Stimulated activated effector memory CD8-positive, alpha-beta T cell treated with anti-CD3 and anti-CD28 coated beads, Interleukin-12 subunit alpha, Interleukin-12 subunit beta, amount 100 ng/mL, for 72 hours (primary cell): ENCODE measurements around the gene ARF6.
"Not testable (repeated sequence)": the region's sequence is repeated elsewhere in the genome, so short reads cannot be mapped to it uniquely, and the experiment has no call there.

ENCODE experiments used
- ATAC-seq: fragments of 150-1000 bp; cut with Tn5 transposase; 2 replicates; pipeline ENCODE4 v1.10.0; 2021
- DNase-seq, 2 donors: peaks; one replicate each; pipeline ENCODE4 v3.0.0; 2021 to 2022; ENCODE audit warnings: low spot score in 2 of 2
- H3K27ac Mint-ChIP-seq: one replicate; pipeline ENCODE4 v1.8.0; 2022; ENCODE audit warnings: mild to moderate bottlenecking, mixed read lengths
- H3K36me3 Mint-ChIP-seq: one replicate; pipeline ENCODE4 v1.8.0; 2022; ENCODE audit warnings: mild to moderate bottlenecking, mixed read lengths
- H3K4me1 Mint-ChIP-seq: one replicate; pipeline ENCODE4 v1.8.0; 2022; ENCODE audit warnings: mixed read lengths
- H3K4me3 Mint-ChIP-seq: one replicate; pipeline ENCODE4 v1.8.0; 2022; ENCODE audit warnings: mild to moderate bottlenecking, mixed read lengths
- H3K9me3 Mint-ChIP-seq: one replicate; pipeline ENCODE4 v1.8.0; 2022; ENCODE audit warnings: mixed read lengths

ARF6 gene

DNA sequence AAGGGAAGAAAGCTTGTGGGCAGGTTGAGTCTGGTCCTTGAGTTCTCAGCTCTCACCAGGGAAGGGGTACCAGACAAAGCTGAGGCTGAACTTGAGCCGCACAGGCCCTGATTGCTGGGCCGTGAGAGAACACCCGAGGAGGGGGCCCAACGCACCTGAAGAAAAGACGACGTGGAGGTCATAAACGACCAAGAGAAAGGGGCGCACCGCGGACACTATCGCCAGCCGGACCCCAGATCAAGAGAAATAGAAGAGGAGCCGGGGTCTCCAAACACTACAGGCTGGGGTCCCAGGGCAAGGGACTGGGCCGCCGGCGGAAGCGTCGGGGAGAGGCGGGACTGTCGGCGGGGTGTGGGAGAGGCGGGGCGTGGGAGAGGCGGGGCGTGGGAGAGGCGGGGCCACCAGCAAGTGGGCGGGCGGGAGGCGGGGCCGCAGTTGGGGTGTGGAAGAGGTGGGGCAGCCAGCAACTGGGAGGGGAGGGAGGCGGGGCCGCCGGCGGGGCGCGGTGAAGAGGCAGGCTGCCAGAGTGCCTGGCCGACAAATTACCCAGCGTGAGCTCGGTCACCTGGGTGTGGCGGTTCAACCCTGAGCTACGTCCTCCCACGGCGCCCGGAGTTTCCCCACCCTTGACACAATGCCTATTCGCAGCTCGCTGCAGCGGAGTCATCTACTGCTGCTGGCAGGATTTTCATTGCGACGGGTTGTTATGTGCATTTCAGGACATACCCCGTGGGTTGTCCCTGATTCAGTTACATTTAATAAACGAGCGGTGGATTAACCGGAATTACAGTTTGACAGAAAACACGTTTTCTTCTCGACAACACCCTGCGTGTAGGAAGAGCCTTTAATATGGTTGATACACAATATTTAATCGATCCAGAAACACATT, 24.8 kb upstream of the ARF6 start:
- peaks cover 41% of the 10 kb centered on the region for H3K4me1 Mint-ChIP-seq
- H3K4me3 Mint-ChIP-seq, result peak overlapping the region; percentile 93
- H3K27ac Mint-ChIP-seq, result peak overlapping the region; percentile 97
- DNase-seq, result peak; percentile 81 to 96
- peak; percentile 95 for ATAC-seq
- peaks cover 23% of the 10 kb centered on the region for H3K36me3 Mint-ChIP-seq
- no peaks in the 10 kb centered on the region for H3K9me3 Mint-ChIP-seq

DNA sequence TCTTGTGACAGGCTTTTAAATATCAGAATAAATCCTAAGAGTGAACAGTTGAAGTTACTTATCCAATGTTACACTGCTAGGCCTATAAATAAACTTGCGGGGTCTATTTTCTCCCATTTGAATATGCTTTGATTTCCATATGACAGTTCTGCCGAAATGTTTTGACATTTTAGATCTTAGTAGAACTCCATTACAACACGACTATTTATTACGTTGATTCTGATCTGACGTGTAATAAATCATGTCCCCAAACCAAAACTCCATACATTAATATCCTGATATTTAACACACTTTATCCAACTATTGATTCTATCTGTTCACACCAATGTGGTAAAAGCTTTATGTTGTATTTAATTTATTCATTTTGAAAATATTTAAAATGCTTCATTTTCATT, 24.2 kb upstream of the ARF6 start:
- DNase-seq (no peak), ATAC-seq (no peak)
- peaks cover 38% of the 10 kb centered on the region for H3K4me1 Mint-ChIP-seq
- peak overlapping the region; percentile 93 for H3K4me3 Mint-ChIP-seq
- H3K27ac Mint-ChIP-seq, result peak overlapping the region; percentile 97
- H3K9me3 Mint-ChIP-seq, result no peaks in the 10 kb centered on the region
- H3K36me3 Mint-ChIP-seq, result peaks cover 23% of the 10 kb centered on the region

- peaks cover 38% of the 10 kb centered on the region for H3K4me1 Mint-ChIP-seq
- H3K4me3 Mint-ChIP-seq, result no peak overlapping the region
- H3K9me3 Mint-ChIP-seq, result no peaks in the 10 kb centered on the region
- no peak for ATAC-seq
- DNase-seq, result no peak
- H3K27ac Mint-ChIP-seq, result no peak overlapping the region
- H3K36me3 Mint-ChIP-seq, result peaks cover 23% of the 10 kb centered on the region
These were observed 22.0 kb upstream of the ARF6 start for GRCh38 chr14:49870908-49871307.

- H3K4me3 Mint-ChIP-seq, DNase-seq, ATAC-seq, H3K9me3 Mint-ChIP-seq, H3K27ac Mint-ChIP-seq: not testable (repeated sequence)
- peaks cover 11% of the 10 kb centered on the region for H3K36me3 Mint-ChIP-seq
- H3K4me1 Mint-ChIP-seq, result peaks cover 28% of the 10 kb centered on the region
These were observed 19.3 kb upstream of the ARF6 start for GRCh38 chr14:49873548-49873947.

DNA sequence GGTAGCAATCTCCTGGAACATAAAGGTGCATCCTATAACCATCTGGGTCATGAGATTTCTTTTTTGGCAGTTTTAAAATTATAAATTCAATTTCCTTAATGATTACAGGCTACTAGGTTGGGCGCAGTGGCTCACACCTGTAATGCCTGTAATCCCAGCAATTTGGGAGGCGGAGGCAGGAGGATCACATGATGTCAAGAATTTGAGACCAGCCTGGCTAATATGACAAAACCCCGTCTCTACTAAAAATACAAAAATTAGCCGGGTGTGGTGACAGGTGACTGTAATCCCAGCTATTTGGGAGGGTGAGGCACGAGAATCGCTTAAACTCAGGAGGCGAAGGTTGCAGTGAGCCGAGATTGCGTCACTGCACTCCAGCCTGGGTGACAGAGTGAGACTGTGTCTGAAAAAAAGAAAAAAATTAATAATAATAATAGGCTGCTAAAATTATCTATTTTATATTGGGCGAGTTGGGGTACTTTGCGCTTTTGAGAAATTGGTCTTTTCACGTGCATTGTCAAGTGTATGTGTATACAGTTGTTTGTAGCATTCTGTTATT, 17.2 kb upstream of the ARF6 start:
- Mint-ChIP-seq H3K27ac (no peak overlapping the region), H3K4me3 (no peak overlapping the region)
- no peak for ATAC-seq

GRCh38 chr14:49876563-49877127, 16.2 kb upstream of the ARF6 start:
- DNase-seq (no peak), ATAC-seq (no peak)
- no peak overlapping the region for H3K4me3 Mint-ChIP-seq
- no peaks in the 10 kb centered on the region for H3K36me3 Mint-ChIP-seq
- H3K4me1 Mint-ChIP-seq, result peaks cover 30% of the 10 kb centered on the region
- no peak overlapping the region for H3K27ac Mint-ChIP-seq
- H3K9me3 Mint-ChIP-seq, result no peaks in the 10 kb centered on the region

More for the DNA sequence above, 17.2 kb upstream of the ARF6 start:
- peak in 1 of 2 donors; percentile 26 for DNase-seq
- Mint-ChIP-seq H3K4me1 (peaks cover 26% of the 10 kb centered on the region), H3K36me3 (no peaks in the 10 kb centered on the region), H3K9me3 (no peaks in the 10 kb centered on the region)

DNA sequence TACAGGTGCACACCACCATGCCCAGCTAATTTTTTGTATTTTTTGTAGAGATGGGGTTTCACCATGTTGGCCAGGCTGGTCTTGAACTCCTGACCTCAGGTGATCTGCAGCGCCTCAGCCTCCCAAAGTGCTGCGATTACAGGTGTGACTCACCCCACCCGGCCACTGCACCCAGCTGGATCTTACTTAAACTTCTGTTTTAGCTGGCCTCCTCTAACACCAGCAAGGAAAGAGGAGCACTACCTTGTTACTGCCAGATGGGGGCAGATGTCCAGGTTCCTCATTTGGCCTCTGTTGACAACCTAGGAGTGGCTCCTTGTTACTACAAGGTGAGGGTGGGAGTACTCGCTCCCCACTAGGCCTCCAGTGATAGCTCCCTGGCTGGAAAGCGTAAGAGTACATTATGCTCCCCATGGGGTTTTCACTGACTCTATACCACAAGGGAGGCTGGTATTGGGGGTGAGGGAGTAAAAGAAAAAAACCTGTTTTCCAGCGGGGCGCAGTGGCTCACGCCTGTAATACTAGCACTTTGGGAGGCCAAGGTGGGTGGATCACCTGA, 13.2 kb upstream of the ARF6 start:
- peak in 1 of 2 donors; percentile 75 for DNase-seq
- no peaks in the 10 kb centered on the region for H3K36me3 Mint-ChIP-seq
- peaks cover 31% of the 10 kb centered on the region for H3K4me1 Mint-ChIP-seq
- H3K4me3 Mint-ChIP-seq, result peak overlapping the region; percentile 28
- H3K9me3 Mint-ChIP-seq, result no peaks in the 10 kb centered on the region
- peak; percentile 92 for ATAC-seq
- H3K27ac Mint-ChIP-seq, result peak overlapping the region; percentile 88

- no peaks in the 10 kb centered on the region for H3K36me3 Mint-ChIP-seq
- no peaks in the 10 kb centered on the region for H3K9me3 Mint-ChIP-seq
- ATAC-seq, result peak; percentile 66
- DNase-seq, result peak in 1 of 2 donors; percentile 47
- H3K4me3 Mint-ChIP-seq, result peak overlapping the region; percentile 28
- peaks cover 31% of the 10 kb centered on the region for H3K4me1 Mint-ChIP-seq
- H3K27ac Mint-ChIP-seq, result peak overlapping the region; percentile 88
These were observed 12.4 kb upstream of the ARF6 start for GRCh38 chr14:49880267-49881064.

DNA sequence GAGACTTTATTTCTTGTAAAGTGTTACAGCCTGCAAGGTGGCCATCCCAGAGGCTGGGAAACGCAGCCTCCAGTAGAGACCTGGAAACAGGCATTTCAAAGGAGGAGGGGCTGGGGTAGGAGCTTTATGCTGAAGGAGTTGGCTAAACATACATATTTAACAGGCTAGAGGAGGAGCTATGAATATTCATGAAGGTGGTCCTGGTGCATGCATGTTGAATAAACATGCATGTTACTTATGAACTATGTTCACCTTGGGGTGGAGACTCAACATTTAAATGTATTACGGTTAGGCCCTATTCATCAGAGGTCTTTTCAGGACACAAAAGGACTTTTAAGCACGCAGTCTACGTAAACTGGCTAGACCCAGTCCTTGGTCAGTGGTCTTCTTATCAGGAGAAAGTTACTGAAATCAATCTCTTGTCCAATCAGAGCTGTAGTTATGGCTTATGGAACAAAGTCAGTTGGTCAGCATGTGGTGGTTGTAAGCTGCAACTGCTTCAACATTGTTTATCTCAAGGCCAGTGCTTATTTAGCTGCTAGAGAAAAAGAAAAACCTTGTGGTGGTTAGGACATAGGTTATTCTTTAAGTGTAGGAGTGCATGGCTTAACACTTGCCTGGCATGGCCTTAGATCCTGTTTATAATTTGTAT, 11.4 kb upstream of the ARF6 start:
- no peak overlapping the region for H3K27ac Mint-ChIP-seq

DNA sequence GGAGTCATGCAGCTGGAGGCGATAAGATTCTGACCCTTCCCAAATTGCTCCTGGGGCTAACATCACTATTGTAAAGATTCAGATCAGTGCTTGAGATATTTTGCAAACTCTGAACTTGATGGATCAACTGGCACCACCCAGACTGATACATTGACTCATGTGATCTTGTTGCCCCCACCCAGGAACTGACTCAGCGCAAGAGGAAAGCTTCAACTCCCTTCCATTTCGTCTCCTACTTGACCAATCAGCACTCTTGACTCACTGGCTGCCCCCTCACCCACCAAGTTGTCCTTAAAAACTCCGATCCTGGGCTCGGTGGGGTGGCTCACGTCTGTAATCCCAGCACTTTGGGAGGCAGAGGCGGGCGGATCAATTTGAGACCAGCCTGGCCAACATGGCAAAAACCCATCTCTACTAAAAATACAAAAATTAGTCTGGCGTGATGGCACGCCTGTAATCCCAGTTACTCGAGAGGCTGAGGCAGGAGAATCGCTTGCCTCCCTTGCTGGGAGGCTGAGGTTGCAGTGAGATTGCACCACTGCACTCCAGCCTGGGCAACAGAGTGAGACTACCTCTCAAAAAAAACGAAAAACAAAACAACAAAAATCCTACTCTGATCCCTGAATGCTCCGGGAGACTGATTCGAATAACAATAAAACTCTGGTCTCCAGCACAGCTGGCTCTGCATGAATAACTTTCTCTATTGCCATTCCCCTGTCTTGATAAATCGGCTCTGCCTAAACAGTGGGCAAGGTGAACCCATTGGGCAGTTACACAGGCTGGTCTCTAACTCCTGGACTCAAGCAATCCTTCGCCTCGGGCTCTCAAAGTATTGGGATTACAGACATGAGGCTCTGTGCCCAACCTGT, 9.8 kb upstream of the ARF6 start:
- ATAC-seq (no peak), DNase-seq (no peak)
- Mint-ChIP-seq H3K4me1 (peaks cover 31% of the 10 kb centered on the region), H3K36me3 (no peaks in the 10 kb centered on the region), H3K4me3 (no peak overlapping the region), H3K9me3 (no peaks in the 10 kb centered on the region), H3K27ac (no peak overlapping the region)

More for the DNA sequence above, 11.4 kb upstream of the ARF6 start:
- Mint-ChIP-seq H3K4me3 (no peak overlapping the region), H3K4me1 (peaks cover 31% of the 10 kb centered on the region), H3K36me3 (no peaks in the 10 kb centered on the region), H3K9me3 (no peaks in the 10 kb centered on the region)
- DNase-seq, result no peak
- ATAC-seq, result no peak

DNA sequence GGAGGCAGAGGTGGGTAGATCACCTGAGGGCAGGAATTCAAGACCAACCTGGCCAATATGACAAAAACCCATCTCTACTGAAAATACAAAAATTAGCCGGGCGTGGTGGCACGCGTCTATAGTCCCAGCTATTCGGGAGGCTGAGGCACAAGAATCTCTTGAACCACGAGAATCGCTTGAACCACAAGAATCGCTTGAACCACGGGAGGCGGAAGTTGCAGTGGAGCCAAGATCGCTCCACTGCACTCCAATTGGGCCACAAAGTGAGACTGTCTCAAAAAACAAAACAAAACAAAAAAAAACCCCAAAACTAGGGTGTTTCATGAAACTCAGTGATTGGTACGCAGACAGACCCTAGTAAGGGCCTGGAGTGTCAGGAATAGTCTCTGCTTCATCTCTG, 6.4 kb upstream of the ARF6 start:
- Mint-ChIP-seq H3K27ac (peak overlapping the region; percentile 45), H3K4me1 (peaks cover 9% of the 10 kb centered on the region), H3K9me3 (no peaks in the 10 kb centered on the region), H3K4me3 (peak overlapping the region; percentile 39), H3K36me3 (peaks cover 17% of the 10 kb centered on the region)
- ATAC-seq, result no peak
- peak in 1 of 2 donors; percentile 46 for DNase-seq

DNA sequence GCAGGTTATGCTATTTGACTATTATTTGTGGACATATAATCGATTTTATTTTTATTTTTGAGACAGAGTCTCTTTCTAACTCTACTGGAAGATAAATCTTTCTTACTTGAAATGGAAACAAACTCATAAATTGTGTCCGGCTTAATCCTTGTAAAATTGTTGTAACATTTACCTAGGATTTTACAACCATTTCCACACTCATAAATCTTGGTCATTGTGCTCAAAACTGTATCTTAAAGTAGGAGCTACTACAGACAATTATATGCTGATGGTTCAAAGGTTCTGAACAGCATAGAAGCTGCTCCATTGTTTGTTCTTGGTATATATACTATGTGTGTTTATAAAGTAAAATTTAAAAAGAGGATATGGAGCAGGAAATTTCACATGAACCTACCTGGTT, 4.6 kb upstream of the ARF6 start:
- H3K4me1 Mint-ChIP-seq, result peaks cover 10% of the 10 kb centered on the region
- H3K36me3 Mint-ChIP-seq, result peaks cover 34% of the 10 kb centered on the region
- no peaks in the 10 kb centered on the region for H3K9me3 Mint-ChIP-seq
- no peak overlapping the region for H3K27ac Mint-ChIP-seq
- DNase-seq (no peak), ATAC-seq (no peak)
- H3K4me3 Mint-ChIP-seq, result no peak overlapping the region

GRCh38 chr14:49892301-49892635, 614 bp upstream of the ARF6 start:
- no peaks in the 10 kb centered on the region for H3K9me3 Mint-ChIP-seq
- H3K4me1 Mint-ChIP-seq, result peaks cover 27% of the 10 kb centered on the region
- ATAC-seq (no peak), DNase-seq (no peak)
- H3K4me3 Mint-ChIP-seq, result peak overlapping the region; percentile 96
- H3K27ac Mint-ChIP-seq, result peak overlapping the region; percentile 99
- peaks cover 74% of the 10 kb centered on the region for H3K36me3 Mint-ChIP-seq
